Skeletal muscle tissue (tissue), 4 donors: ENCODE results near the gene CNPY3. TPM values are rescaled to one million over a fixed set of nuclear protein-coding genes. Genes with fewer than 3 reads are reported as not detected.
"Not testable (repeated sequence)": the region's sequence is repeated elsewhere in the genome, so short reads cannot be mapped to it uniquely, and the experiment has no call there.

Source experiments
- H3K27ac ChIP-seq: one replicate; pipeline ENCODE4 v1.7.0; 2013; ENCODE audit warnings: mild to moderate bottlenecking, low read depth, low read length, inconsistent platforms
- H3K27me3 ChIP-seq, 3 donors: one replicate each; pipeline ENCODE4 v1.7.0; 2013; ENCODE audit warnings: low read length in 3 of 3; ENCODE audit not compliant: control insufficient read depth in 3 of 3, insufficient read depth in 3 of 3
- H3K36me3 ChIP-seq, 3 donors: one replicate each; pipeline ENCODE4 v1.7.0; 2013; ENCODE audit warnings: low read length in 3 of 3; ENCODE audit not compliant: control insufficient read depth in 3 of 3, insufficient read depth in 3 of 3
- H3K4me1 ChIP-seq, 3 donors: one replicate each; pipeline ENCODE4 v1.7.0; 2013; ENCODE audit warnings: low read length in 3 of 3, mild to moderate bottlenecking in 3 of 3; ENCODE audit not compliant: control insufficient read depth in 3 of 3, insufficient read depth in 3 of 3
- H3K4me3 ChIP-seq, 3 donors: one replicate each; pipeline ENCODE4 v1.7.0; 2013; ENCODE audit warnings: low read length in 3 of 3
- H3K9ac ChIP-seq, 3 donors: one replicate each; pipeline ENCODE4 v1.7.0; 2013; ENCODE audit warnings: low read length in 3 of 3, mild to moderate bottlenecking in 3 of 3, moderate library complexity in 2 of 3, low read depth in 1 of 3
- H3K9me3 ChIP-seq, 3 donors: one replicate each; pipeline ENCODE4 v1.7.0; 2013; ENCODE audit warnings: low read length in 3 of 3; ENCODE audit not compliant: control insufficient read depth in 3 of 3
- total RNA-seq: library from RNA; depleted of rRNA; stranded (reverse); fragments of >200 nt; gene quantifications from one replicate; pipeline ENCODE4 v1.2.3, GENCODE V29; 2014
- donor health status: Osteomylitis.

The CNPY3 gene
- 9.4 TPM for total RNA-seq

- Histone ChIP-seq H3K27me3 (peaks cover 0 to 8% (median 3%) of the 10 kb centered on the region in 3 donors), H3K4me3 (peak within 1 kb of the TSS; percentile 79 to 88 (median 87)), H3K9me3 (no peaks in the 10 kb centered on the region), H3K36me3 (peaks cover 0 to 3% (median 1%) of the 10 kb centered on the region in 3 donors), H3K9ac (peak within 1 kb of the TSS; percentile 63 to 88 (median 83)), H3K4me1 (peaks cover 12 to 20% (median 19%) of the 10 kb centered on the region in 3 donors), H3K27ac (peak within 1 kb of the TSS; percentile 86)
Measured at GRCh38 chr6:42928986-42929820, at the start of gene CNPY3. TSS of gene CNPY3 (plus strand) at chr6:42929480. CDS start at chr6:42929571, 91 bp downstream.

GRCh38 chr6:42880240-42880817, 49.0 kb upstream of the CNPY3 start:
- H3K9me3 ChIP-seq, H3K27me3 ChIP-seq: not testable (repeated sequence)
- H3K36me3 ChIP-seq, result peaks cover 23 to 29% (median 23%) of the 10 kb centered on the region in 3 donors
- peak overlapping the region; percentile 89 for H3K27ac ChIP-seq
- peak overlapping the region; percentile 83 to 98 (median 96) for H3K4me3 ChIP-seq
- peaks cover 10 to 21% (median 14%) of the 10 kb centered on the region in 3 donors for H3K4me1 ChIP-seq
- peak overlapping the region; percentile 93 to 98 (median 98) for H3K9ac ChIP-seq

GRCh38 chr6:42880871-42881270, 48.4 kb upstream of the CNPY3 start:
- peaks cover 10 to 21% (median 14%) of the 10 kb centered on the region in 3 donors for H3K4me1 ChIP-seq
- H3K36me3 ChIP-seq, result peaks cover 24 to 35% (median 29%) of the 10 kb centered on the region in 3 donors
- peak overlapping the region; percentile 66 to 98 (median 98) for H3K9ac ChIP-seq
- H3K4me3 ChIP-seq, result peak overlapping the region; percentile 83 to 98 (median 96)
- not testable (repeated sequence) for H3K27me3 ChIP-seq, H3K9me3 ChIP-seq
- peak overlapping the region; percentile 89 for H3K27ac ChIP-seq

GRCh38 chr6:42885702-42886101, 43.6 kb upstream of the CNPY3 start:
- H3K27ac ChIP-seq, result no peak overlapping the region
- H3K9me3 ChIP-seq, result no peaks in the 10 kb centered on the region
- peaks cover 26 to 43% (median 32%) of the 10 kb centered on the region in 3 donors for H3K36me3 ChIP-seq
- H3K4me3 ChIP-seq, result no peak overlapping the region
- H3K27me3 ChIP-seq, result no peaks in the 10 kb centered on the region
- peaks cover 10 to 17% (median 11%) of the 10 kb centered on the region in 3 donors for H3K4me1 ChIP-seq
- H3K9ac ChIP-seq, result no peak overlapping the region

GRCh38 chr6:42888201-42888600, 41.1 kb upstream of the CNPY3 start:
- H3K27me3 ChIP-seq, H3K4me3 ChIP-seq, H3K27ac ChIP-seq, H3K9me3 ChIP-seq, H3K9ac ChIP-seq: not testable (repeated sequence)
- Histone ChIP-seq H3K36me3 (peaks cover 23 to 34% (median 30%) of the 10 kb centered on the region in 3 donors), H3K4me1 (peaks cover 12 to 17% (median 14%) of the 10 kb centered on the region in 3 donors)

- Histone ChIP-seq H3K4me1 (peaks cover 12 to 17% (median 14%) of the 10 kb centered on the region in 3 donors), H3K36me3 (peaks cover 6 to 18% (median 14%) of the 10 kb centered on the region in 3 donors), H3K4me3 (peak overlapping the region; percentile 91 to 97 (median 96)), H3K9me3 (no peaks in the 10 kb centered on the region), H3K27me3 (no peaks in the 10 kb centered on the region), H3K9ac (peak overlapping the region; percentile 90 to 98 (median 94)), H3K27ac (peak overlapping the region; percentile 85)
Measured at GRCh38 chr6:42889815-42890214, 39.5 kb upstream of the CNPY3 start.

GRCh38 chr6:42890311-42891198, 38.7 kb upstream of the CNPY3 start:
- Histone ChIP-seq H3K27ac (peak overlapping the region; percentile 85), H3K9ac (peak overlapping the region; percentile 90 to 98 (median 94)), H3K27me3 (no peaks in the 10 kb centered on the region), H3K4me3 (peak overlapping the region; percentile 91 to 97 (median 96)), H3K36me3 (peaks cover 3 to 12% (median 7%) of the 10 kb centered on the region in 3 donors), H3K4me1 (peaks cover 12 to 17% (median 14%) of the 10 kb centered on the region in 3 donors), H3K9me3 (no peaks in the 10 kb centered on the region)

- Histone ChIP-seq H3K9me3 (no peaks in the 10 kb centered on the region), H3K36me3 (peaks cover 0 to 6% (median 0%) of the 10 kb centered on the region in 3 donors), H3K27ac (peak overlapping the region; percentile 85), H3K9ac (peak overlapping the region; percentile 90 to 98 (median 94)), H3K4me1 (peaks cover 15 to 18% (median 17%) of the 10 kb centered on the region in 3 donors), H3K27me3 (no peaks in the 10 kb centered on the region), H3K4me3 (peak overlapping the region; percentile 91 to 97 (median 96))
Measured at GRCh38 chr6:42891199-42891722, 38.0 kb upstream of the CNPY3 start.
